Astrocyte (in vitro differentiated cells and primary cell): Measurements from ENCODE around the gene XRN2.

ENCODE experiments used
- EZH2 ChIP-seq: IDR thresholded peaks from 2 replicates; pipeline ENCODE4 v1.6.1; 2012; ENCODE audit warnings: mild to moderate bottlenecking, low read length, inconsistent platforms; ENCODE audit not compliant: insufficient read depth
- TF ChIP-seq, protein P1 (sequence below): IDR thresholded peaks from 2 replicates; pipeline ENCODE4 v1.5.1; 2011; ENCODE audit warnings: low read depth, mild to moderate bottlenecking, inconsistent platforms, low read length, moderate library complexity; ENCODE audit not compliant: insufficient read depth

DNA sequence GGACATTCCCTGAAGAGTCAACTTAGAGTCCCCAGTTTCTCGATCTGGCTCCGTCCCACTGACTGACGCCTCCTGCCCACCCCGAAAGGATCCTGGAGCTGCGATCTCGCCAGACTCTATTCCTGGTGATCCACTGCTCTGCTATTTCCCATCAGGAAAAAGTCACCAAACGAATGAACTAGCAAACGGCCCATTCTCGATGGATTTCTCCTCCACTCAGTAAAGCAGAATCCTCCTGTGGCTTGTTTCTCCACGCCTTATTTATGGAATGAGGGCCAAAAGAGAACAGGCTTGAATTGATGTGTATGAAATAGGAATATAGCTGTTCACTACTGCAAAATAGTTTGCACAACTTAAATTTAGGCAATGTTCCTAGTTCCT is 88.8 kb downstream of the XRN2 start:
- TF ChIP-seq, protein P1, sequence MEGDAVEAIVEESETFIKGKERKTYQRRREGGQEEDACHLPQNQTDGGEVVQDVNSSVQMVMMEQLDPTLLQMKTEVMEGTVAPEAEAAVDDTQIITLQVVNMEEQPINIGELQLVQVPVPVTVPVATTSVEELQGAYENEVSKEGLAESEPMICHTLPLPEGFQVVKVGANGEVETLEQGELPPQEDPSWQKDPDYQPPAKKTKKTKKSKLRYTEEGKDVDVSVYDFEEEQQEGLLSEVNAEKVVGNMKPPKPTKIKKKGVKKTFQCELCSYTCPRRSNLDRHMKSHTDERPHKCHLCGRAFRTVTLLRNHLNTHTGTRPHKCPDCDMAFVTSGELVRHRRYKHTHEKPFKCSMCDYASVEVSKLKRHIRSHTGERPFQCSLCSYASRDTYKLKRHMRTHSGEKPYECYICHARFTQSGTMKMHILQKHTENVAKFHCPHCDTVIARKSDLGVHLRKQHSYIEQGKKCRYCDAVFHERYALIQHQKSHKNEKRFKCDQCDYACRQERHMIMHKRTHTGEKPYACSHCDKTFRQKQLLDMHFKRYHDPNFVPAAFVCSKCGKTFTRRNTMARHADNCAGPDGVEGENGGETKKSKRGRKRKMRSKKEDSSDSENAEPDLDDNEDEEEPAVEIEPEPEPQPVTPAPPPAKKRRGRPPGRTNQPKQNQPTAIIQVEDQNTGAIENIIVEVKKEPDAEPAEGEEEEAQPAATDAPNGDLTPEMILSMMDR, result no peak
- TF ChIP-seq EZH2, result no peak
